ENCODE results near the gene EFCAB13.

DNA sequence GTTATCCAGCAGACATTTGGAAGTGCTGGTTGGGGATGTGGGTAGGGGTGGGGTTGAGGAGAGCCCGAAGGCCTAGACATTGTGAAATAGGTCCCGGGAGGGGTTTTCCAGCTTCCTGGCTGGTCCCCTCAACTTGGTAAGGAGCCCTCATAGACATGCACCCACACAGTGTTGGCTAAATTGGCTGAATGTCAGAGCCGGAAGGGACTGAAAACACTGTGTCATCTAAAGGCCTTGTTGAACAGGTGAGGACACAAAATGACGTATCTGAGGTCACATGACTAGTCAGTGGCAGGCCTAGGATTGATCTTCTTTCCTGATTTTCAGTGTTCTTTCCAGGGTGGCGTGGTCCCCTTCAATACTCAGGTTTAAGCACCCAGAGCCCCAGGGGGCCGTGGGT, 42.5 kb upstream of the EFCAB13 start:
- TF ChIP-seq POLR2A (IDR thresholded peaks at IDR 0.05): no peak
- TF ChIP-seq, protein P1, sequence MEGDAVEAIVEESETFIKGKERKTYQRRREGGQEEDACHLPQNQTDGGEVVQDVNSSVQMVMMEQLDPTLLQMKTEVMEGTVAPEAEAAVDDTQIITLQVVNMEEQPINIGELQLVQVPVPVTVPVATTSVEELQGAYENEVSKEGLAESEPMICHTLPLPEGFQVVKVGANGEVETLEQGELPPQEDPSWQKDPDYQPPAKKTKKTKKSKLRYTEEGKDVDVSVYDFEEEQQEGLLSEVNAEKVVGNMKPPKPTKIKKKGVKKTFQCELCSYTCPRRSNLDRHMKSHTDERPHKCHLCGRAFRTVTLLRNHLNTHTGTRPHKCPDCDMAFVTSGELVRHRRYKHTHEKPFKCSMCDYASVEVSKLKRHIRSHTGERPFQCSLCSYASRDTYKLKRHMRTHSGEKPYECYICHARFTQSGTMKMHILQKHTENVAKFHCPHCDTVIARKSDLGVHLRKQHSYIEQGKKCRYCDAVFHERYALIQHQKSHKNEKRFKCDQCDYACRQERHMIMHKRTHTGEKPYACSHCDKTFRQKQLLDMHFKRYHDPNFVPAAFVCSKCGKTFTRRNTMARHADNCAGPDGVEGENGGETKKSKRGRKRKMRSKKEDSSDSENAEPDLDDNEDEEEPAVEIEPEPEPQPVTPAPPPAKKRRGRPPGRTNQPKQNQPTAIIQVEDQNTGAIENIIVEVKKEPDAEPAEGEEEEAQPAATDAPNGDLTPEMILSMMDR (IDR thresholded peaks at IDR 0.05): no peak

Data from upper lobe of left lung (tissue), 4 donors.